Astrocyte of the cerebellum (primary cell): ENCODE measurements around the gene AQP12A.
"Not testable (repeated sequence)": the region's sequence is repeated elsewhere in the genome, so short reads cannot be mapped to it uniquely, and the experiment has no call there.

Experiments
- DNase-seq: peaks from one replicate; pipeline ENCODE4 v3.0.0-alpha.2; 2011; ENCODE audit warnings: low read depth
- H3K4me3 ChIP-seq: 2 replicates; pipeline ENCODE4 v1.5.1; 2011; ENCODE audit warnings: mild to moderate bottlenecking, low read depth, low read length, moderate library complexity
- in situ Hi-C: cut with HindIII; loops from 2 replicates; pipeline ENCODE4 v1.10.0; 2017; ENCODE audit warnings: low sequenced_read_pairs
- TF ChIP-seq, protein P1 (sequence below): IDR thresholded peaks from 2 replicates; pipeline ENCODE4 v1.5.1; 2012; ENCODE audit warnings: low read length, low read depth, moderate library complexity, mild to moderate bottlenecking; ENCODE audit errors: missing control alignments

The AQP12A gene

DNA sequence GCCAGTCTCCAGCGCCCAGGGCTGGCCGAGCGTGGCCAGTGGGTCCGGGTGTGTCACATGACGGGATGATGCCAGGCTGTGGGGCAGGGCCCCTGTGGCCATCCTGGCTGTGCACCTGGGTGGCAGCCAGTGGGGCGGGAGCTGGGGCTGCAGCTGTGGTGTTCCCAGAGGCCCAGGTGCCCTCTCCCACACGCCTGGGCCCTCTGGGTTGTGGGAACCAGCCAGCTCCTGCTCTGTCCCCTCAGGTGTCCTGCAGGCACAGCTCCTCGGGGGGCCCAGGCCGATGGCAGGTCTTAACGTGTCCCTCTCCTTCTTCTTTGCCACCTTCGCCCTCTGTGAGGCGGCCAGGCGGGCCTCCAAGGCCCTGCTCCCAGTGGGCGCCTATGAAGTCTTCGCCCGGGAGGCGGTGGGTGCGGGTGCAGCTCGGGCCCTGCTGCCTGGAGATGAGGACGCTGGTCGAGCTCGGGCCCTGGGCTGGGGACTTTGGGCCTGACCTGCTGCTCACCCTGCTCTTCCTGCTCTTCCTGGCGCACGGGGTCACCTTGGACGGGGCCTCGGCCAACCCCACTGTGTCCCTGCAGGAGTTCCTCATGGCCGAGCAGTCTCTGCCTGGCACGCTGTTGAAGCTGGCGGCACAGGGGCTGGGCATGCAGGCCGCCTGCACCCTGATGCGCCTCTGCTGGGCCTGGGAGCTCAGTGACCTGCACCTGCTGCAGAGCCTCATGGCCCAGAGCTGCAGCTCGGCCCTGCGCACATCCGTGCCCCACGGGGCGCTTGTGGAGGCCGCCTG lies at the start of gene AQP12A:
Gene AQP12A (plus strand): TSS at position 236 of the 790 bp plus-strand sequence. CDS start 48 bp downstream, at position 284.
- DNase-seq, H3K4me3 ChIP-seq, in situ Hi-C loops: not testable (repeated sequence)

- DNase-seq: no peak
- H3K4me3 ChIP-seq: no peak overlapping the region
- TF ChIP-seq, protein P1, sequence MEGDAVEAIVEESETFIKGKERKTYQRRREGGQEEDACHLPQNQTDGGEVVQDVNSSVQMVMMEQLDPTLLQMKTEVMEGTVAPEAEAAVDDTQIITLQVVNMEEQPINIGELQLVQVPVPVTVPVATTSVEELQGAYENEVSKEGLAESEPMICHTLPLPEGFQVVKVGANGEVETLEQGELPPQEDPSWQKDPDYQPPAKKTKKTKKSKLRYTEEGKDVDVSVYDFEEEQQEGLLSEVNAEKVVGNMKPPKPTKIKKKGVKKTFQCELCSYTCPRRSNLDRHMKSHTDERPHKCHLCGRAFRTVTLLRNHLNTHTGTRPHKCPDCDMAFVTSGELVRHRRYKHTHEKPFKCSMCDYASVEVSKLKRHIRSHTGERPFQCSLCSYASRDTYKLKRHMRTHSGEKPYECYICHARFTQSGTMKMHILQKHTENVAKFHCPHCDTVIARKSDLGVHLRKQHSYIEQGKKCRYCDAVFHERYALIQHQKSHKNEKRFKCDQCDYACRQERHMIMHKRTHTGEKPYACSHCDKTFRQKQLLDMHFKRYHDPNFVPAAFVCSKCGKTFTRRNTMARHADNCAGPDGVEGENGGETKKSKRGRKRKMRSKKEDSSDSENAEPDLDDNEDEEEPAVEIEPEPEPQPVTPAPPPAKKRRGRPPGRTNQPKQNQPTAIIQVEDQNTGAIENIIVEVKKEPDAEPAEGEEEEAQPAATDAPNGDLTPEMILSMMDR: no peak
- in situ Hi-C loops: no loop called here
These were observed 49.4 kb upstream of the AQP12A start for GRCh38 chr2:240642061-240642805.

DNA sequence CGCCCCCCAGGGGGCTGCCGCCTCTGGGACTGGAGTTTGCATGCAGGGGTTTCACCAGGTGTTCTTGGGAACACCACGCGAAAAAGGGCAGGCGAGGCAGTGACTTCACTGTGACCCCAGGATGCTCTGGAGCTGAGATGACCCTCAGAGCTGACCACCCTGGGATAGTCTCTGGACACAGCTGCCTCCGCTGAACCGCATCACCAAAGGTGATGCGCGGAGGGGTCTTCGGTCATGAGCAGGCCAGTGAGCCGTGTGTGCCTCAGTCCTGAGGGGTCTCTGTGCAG lies 48.9 kb upstream of the AQP12A start:
- TF ChIP-seq, protein P1: no peak
- in situ Hi-C loops: no loop called here
- no peak for DNase-seq
- no peak overlapping the region for H3K4me3 ChIP-seq

DNA sequence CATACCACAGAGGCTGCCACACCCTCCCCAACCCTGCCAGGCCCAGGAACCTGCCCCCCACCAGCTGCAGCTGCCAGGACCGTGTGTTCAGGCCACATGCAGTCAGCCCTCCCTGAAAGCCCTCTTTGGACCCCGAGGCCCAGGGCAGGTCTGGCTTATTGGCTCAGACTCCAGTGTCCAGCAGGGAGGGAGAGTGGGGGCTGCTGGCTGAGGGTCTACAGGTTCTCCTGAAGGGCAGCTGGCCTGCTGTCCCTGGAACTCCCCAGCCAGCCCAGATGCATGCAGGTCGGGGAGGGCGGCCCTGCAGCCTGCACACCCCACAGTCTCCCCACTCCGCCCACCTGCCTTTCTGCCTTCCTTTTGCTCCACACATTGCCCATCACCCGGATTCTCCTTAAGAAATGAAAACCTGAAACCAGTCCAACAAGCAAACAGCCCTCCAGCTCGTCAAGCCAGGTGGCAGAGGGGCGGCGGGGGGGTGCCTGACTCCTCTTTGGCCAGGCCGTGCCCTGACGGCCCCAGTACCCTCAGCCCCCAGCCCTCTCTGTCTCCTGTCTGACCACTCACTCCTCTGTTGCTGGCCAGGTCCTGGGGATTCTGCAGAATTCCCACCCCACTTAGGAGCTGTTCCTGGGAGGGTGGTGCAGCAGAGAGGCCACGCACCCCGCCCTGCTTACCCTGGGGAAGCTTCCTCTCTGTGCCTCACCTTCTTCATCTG lies 48.4 kb upstream of the AQP12A start:
- in situ Hi-C loops: no loop called here
- no peak for DNase-seq
- no peak overlapping the region for H3K4me3 ChIP-seq
- TF ChIP-seq, protein P1: no peak

GRCh38 chr2:240643811-240644150 lies 47.9 kb upstream of the AQP12A start:
- DNase-seq: no peak
- in situ Hi-C loops: no loop called here
- TF ChIP-seq, protein P1: no peak
- no peak overlapping the region for H3K4me3 ChIP-seq

- DNase-seq: no peak
- H3K4me3 ChIP-seq: no peak overlapping the region
- in situ Hi-C loops: no loop called here
- TF ChIP-seq, protein P1: no peak
These were observed 47.5 kb upstream of the AQP12A start for GRCh38 chr2:240644171-240644651.

GRCh38 chr2:240644859-240645301 lies 46.8 kb upstream of the AQP12A start:
- TF ChIP-seq, protein P1: no peak
- no peak overlapping the region for H3K4me3 ChIP-seq
- in situ Hi-C loops: no loop called here
- DNase-seq: no peak
